Activated CD4-positive, CD25-positive, alpha-beta regulatory T cell treated with anti-CD3 and anti-CD28 coated beads, Interleukin-2, amount 50 U/mL, for 72 hours (primary cell): ENCODE measurements around the gene TPH2.

Source experiments
- DNase-seq: peaks from one replicate; pipeline ENCODE4 v3.0.0; 2021

TPH2 gene

DNA sequence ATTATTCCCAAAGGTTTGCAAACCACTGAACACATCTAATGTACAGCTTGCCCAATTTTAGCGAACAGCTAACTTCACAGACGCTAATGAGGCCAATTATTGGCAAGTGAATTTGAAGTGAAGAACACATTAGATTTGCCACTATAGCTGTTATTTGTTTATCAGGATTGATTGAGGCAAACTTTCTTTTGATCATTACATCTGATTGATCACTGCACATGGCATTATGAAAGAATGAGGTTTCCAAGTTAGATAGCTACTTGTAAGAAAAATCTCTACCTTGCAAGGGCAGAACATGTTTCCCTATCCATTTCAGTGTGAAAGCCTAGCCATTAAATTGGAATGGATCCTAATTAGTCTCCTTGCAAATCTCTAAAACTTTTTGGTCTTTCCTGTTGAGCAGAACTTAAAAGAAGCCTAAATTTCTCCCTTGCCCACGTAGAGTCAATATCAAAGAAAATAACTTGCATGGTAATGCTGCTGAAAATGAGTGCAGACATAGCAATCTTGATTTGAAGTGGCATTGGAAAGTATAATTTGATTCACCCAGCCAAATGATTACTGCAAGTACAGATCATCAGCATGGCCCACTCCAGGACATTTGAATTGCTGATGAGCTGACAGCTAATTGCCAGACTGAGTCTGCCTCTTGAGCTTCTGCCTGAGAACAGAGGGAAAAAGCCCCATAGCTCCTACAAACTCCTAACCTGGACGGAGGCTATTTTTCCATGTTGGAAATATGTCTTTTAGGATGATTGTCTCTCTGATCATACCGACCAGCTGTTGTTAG, 98.6 kb downstream of the TPH2 start:
- no peak for DNase-seq

DNA sequence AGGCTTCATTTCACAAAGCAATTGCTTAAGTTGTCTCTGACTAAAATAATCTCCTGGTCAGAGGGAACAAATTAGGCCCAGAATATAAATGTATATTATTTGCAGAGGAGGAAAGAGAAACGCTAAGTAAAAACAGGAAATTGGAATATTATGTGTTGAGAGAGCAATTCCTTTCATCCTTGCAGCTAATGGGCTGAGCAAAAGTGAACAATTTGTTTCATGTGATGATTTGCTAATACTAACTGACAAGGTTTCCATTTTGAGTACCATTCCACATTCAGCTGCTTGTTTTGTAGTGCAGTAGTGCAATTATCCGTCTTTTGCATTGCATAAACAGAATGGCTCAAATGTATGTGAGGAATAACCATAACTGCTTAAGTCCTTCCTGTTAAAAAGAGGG, 103.2 kb downstream of the TPH2 start:
- DNase-seq: no peak

DNA sequence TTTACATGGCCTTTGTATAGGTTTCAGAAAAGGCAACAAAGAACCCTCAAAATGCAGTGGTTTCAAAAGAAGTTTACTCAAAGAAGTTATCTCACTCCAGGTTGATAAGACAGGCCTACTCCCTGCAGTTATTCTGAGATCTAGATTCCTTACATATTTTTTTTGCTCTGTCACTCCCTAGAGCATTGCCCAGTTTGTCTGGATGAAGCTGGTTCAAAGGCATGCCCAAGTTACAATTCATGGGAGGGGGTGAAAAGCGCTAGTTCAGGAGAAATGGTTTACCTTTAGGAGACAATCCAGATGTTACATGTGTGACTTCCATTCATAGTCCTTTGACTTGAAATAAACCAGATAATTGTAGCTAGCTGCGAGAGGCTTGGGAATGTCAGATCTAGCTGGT, 115.0 kb downstream of the TPH2 start:
- no peak for DNase-seq

DNA sequence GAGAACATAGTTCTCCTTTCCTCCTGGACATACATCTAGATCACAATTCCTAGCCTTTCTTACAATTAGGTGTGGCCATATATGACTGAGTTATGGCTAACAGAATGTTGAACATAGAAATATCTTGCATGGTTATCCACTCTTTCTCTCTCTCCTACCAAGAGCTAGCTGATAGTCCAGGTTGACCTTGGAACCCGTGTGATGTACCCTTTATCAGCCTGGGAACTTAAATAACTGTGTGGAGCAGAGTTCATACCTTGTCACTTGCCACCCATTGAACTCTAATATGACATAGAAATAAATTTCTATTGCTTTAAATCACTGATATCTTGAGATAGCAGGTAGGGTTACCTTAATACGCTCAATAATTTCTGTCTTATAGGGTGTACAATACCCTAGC, 115.9 kb downstream of the TPH2 start:
- no peak for DNase-seq

DNA sequence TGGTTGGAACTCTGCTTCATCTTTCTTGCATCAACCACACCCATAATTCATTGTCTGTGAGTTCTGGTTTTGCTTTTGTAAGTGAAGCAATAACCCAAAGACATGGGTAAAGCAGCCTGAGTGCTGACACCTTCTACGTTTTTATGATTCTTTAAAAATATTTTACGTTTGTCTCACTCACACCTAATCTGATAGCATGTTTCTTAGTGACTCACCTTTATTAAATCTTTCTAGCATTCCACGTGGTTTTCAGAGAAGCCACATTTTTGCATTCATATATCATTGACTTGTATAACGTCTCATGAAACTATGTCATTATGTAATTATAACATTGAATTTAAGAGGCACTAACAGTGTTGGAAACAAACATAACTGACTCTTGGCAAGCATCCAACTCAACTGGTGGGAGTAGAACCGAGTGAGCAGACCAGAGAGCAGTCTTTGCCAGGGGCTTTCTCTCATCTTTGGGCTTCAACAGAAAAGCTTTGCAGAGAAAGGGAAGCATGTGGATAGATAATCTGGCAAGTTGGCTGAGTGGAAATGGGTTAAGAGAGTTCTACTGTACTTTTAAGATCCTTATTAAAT, 118.8 kb downstream of the TPH2 start:
- no peak for DNase-seq

DNA sequence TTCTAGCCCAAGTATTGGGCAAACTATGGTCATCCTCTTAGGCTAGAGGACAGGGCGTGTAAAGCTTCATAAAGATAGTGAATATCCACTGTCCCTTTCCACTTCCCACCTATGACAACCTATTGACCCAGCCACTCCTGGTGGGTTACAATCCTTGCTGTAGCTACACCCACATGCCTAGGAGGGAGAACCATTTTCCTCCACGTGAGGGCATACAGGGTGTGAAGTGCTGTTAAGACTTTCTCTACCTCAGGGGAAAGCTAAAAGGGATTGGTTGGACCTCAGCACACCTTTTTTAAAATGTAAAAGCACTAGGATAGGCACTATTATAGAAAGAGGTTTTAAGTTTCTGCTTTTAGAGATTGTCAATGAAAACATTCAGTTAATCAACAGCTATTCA, 124.4 kb downstream of the TPH2 start:
- DNase-seq: no peak

DNA sequence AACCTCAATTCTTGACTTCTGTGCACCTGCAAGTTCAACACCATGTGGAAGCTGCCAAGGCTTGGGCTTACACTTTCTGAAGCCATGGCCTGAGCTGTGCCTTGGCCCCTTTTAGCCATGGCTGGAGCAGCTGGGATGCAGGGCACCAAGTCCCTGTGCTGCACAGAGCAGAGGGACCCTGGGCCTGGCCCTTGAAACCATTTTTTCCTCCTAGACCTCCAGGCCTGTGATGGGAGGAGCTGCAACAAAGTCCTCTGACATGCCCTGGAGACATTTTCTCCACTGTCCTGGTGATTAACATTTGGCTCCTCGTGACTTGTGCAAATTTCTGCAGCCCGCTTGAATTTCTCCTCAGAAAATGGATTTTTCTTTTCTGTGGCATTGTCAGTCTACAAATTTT, 132.4 kb downstream of the TPH2 start:
- DNase-seq: no peak

DNA sequence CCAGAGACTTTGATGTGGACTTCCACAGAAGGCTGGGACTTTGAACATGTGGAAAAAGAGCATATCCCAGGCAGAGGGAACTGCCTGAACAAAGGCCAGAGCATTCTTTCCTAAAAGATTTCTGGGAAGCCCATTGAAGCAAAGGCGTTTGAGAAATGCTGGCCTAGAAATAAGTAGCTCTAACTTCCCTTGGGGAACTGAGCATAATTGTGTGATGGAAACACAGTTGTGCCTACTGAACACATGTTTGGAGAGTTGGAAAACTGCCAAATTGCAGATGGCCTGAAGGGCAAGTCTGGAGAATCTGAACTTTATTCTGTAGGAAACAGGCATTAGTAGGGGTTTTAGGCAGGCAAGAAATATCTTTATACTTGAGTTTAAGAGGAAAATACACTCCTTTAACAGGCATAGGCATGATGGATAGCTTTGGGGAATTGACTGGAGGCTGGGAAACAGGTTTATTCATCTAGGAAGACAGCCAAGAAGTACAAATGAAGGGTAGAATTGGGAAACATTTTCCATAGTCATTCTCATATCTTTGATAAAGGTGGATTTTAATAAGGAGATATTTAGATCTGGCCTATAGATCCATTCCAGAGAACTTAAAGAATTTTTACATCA, 134.1 kb downstream of the TPH2 start:
- no peak for DNase-seq

DNA sequence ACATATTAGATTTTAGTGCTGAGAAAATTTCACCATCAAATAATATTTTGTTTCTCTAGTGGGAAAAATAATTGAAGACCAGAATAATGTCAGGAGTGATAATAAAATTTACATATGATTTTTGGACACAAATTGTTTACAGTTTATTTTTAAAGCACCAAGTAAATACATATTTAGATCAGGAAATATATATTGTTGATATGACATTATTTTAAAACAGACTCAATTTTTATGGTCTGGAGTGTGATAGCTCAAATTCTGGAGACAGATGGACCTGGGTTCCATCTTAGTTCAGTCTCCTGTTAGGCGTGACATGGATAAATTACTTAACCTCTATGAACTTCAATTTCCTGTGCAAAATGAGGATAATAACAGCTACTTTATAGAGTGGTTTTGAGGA, 135.4 kb downstream of the TPH2 start:
- DNase-seq: no peak

DNA sequence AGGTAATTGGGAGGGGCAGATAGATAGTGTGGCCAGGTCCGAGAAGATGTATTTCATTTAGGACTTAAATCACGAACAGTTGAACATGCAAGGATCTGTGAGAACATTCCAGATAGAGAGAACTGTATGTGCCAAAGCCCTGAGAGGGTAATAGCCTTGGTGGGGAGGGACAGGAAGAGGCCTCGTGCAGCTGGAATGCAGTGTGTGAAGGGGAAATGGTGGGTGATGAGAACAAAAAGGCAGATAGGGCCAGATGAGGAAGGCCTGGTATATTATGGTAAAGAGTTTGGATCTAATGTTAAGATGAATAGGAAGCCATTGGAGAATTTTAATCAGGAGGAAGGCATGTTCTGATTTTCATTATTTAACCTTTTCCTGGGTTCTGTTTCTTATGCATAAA, 136.3 kb downstream of the TPH2 start:
- no peak for DNase-seq

DNA sequence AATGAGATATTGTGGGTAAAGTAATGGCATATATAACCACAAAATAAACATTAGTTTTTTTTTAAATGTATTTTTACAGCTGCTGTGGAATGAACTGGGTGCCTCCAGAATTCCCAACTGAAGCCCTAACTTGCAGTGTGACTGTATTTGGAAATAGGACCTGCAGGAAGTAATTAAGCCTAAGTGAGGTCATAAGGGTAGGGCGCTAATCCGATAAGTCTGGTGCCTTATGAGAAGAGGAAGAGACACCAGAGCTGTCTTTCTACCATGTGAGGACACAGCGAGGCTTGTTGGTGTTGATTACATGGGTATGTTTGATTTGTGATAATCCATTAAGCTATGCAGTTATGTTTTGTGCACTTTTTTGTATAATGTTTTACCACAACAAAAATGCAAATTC, 136.8 kb downstream of the TPH2 start:
- no peak for DNase-seq

DNA sequence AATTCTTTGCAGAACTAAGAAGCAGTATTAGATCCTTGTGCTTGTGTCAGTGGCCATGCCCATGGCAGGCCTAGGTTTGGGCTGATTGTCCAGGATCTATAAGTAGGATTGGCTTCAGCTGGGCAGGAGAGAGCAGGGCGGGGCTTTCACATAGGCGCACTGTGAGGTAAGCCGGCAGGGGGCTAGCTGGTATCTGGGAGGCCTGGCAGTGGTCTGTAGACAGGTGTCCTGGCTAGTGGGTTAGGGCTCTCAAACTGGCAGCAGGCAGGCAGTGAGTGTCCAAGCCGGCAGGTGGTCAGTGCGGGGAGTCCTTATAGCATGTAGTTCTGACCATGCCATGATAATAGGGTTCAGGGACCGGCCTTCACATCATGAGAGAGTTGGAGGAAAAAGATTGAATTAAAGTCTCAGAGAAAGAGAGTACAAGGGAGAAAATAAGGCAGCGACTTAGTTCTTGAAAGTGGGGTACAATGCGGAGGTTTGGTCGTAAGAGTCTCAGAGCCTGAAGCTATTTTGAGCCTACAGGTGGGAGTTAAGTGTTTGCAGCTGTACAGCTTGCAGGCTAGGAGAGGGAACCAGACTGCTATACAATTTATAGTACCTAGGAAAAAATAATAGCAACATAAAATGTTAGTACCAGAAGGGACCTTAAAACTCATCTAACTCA, 137.4 kb downstream of the TPH2 start:
- DNase-seq: no peak

DNA sequence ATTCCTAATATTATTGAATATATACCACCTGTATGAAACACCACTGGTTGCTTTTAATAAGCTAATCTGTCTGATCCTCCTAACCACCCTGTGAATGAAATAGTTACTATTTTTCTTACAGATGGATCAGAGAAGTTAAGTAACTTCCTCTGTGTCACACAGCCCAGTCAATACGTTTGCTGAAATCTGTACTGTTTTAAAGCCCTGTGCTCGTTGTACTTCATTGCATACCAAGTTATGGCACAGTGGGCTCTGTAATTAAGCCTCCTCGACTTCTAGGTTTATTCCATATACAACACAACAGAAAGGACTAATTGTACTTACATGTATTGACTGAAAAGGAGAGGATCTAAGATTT, 137.9 kb downstream of the TPH2 start:
- no peak for DNase-seq

DNA sequence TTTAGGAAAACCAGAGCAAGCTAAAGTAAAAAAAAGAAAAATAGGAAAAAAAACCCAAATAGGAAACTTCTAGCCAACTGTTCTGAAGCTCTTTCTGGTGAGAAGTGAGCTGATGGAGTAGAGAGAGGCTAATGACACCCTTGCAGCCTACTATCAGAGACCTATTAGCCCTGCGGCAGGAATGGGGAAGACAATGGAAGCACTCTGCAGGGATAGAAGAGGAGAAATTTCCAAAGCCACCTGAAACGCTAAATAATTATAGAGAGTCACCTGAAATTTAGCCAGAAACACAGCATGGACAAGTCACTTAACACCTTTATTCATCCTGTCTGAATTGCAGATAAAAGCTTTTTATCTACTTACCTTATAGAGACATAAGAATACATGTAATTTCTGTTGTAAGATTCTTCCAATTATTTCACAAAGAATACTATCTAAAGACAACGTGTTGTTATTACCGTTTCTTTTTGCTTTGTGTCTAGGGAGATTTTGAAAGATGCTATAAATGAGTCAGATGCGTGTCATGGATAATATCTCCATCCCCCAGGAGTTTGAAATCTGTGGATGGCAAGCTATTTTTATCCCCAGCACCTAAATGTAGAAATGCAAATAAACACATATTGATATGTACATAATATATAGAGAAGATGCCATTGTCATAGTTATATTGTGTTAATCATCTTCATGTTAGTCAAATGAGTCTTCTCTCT, 138.6 kb downstream of the TPH2 start:
- DNase-seq: no peak

DNA sequence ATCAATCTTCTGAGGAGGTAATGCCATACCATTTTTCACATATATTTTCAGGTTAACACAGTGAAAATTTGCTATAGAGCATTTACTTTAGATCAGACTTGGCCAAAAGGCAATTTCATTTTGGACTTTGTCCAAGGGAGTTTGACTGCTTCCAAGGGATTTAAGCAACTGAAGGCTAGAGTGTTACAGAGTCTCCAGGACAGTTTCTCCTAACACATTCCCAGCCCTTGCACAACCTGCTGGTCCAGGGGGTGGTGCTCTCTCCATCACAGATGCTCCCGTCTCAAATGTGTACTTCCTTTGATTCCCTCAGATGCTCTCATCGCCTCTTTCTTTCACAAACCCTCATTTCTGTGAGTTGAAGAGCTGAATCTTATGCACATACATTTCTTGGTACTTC, 143.1 kb downstream of the TPH2 start:
- DNase-seq: no peak
